Activated CD4-positive, alpha-beta T cell treated with anti-CD3 and anti-CD28 coated beads, Interleukin-2, amount 50 U/mL, for 4 hours (primary cell): ENCODE measurements around the gene ATOSB.

Experiments used
- DNase-seq, 2 experiments: peaks; one replicate each; pipeline ENCODE4 v3.0.0-alpha.2; 2020

The ATOSB gene

DNA sequence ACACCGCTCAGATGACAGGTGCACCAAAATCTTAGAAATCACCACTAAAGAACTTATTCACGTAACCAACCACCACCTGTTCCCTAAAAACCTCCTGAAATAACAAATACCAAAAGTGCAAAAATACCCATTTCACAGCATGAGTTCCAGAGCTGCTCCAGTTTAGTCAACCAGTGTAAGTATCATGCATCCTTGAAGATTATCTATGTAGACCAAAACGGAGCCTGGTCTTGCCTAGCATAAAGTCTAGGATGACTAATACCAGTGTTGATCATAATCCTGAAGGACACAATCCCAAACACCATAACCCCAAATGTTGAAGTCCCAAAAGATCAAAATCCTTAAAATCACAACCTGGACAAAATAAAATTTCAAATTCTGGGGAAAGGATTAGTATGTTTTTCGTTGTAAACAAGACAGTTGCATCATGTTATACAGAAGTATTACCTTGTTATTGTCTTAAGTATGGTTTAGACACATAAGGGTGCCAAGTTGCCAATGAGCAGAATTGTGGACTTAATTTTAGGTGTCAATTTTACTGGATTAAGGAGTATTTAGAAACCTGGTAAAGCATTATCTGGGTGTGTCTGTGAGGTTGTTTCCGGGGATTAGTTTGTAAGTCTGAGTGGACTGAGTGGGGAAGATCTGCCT lies 61.4 kb downstream of the ATOSB start:
- no peak for DNase-seq
